Measurements from ENCODE around the gene VTI1A. TPM values are rescaled to one million over a fixed set of nuclear protein-coding genes. Genes with fewer than 3 reads are reported as not detected.
"Not testable (repeated sequence)": the region's sequence is repeated elsewhere in the genome, so short reads cannot be mapped to it uniquely, and the experiment has no call there.

VTI1A gene
- total RNA-seq, 4 donors from 2014 or later: 49.3 to 84.5 (median 61.2) TPM

DNA sequence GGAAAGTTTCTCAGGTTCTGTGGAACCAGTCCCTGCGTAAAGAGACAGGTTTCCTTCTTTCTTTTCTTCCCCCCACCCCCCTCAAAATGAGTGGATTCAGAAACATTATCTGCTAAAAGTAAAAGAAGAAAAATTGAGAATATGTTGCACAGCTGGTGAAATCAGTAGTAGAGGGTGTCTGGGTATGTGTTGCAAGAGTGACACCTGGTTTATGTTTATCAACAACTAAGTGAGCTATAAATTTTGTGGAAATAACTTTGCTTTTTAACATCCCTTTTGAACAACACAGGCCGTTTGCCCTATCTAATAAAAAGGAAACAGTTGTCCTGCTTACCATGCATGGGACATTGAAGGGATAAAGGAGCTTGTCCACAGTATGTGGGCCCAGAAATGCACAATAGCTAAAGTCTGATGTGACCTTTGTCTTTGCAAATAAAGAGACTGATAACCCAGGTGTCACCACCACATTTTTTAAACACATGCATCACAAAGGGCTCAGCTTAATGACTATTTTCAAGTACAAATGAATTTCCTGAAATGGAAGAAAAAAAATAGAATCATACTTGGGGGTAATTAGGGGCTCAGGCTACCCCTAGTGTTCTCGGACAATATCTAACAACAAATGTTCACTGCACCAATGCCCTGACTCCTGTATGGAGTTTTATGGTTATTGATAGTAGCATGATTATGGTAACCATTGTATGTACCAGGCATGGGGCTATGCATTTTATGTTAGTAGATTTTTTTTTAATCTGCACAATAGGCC, 281.3 kb downstream of the VTI1A start:
- DNase-seq: no peak
- no peaks in the 10 kb centered on the region for H3K4me1 ChIP-seq
- TF ChIP-seq, protein P1, sequence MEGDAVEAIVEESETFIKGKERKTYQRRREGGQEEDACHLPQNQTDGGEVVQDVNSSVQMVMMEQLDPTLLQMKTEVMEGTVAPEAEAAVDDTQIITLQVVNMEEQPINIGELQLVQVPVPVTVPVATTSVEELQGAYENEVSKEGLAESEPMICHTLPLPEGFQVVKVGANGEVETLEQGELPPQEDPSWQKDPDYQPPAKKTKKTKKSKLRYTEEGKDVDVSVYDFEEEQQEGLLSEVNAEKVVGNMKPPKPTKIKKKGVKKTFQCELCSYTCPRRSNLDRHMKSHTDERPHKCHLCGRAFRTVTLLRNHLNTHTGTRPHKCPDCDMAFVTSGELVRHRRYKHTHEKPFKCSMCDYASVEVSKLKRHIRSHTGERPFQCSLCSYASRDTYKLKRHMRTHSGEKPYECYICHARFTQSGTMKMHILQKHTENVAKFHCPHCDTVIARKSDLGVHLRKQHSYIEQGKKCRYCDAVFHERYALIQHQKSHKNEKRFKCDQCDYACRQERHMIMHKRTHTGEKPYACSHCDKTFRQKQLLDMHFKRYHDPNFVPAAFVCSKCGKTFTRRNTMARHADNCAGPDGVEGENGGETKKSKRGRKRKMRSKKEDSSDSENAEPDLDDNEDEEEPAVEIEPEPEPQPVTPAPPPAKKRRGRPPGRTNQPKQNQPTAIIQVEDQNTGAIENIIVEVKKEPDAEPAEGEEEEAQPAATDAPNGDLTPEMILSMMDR (IDR thresholded peaks at IDR 0.05): no peak
- TF ChIP-seq POLR2A (IDR thresholded peaks at IDR 0.05): no peak
- WGBS, 2 donors: 91 to 92% methylated on average over 3 of the region's 3 CpGs
- intact Hi-C loops (cut with DNase I): loop anchor here (10.0 kb wide), 1 partner anchor 656 kb away; no protein-coding TSS in a partner anchor
- no peaks in the 10 kb centered on the region for H3K9me3 ChIP-seq
- no peak overlapping the region for H3K4me3 ChIP-seq (replicated peaks in 1 of 3)
- H3K27me3 ChIP-seq: no peaks in the 10 kb centered on the region
- no peaks in the 10 kb centered on the region for H3K36me3 ChIP-seq
- no peak overlapping the region for H3K27ac ChIP-seq

DNA sequence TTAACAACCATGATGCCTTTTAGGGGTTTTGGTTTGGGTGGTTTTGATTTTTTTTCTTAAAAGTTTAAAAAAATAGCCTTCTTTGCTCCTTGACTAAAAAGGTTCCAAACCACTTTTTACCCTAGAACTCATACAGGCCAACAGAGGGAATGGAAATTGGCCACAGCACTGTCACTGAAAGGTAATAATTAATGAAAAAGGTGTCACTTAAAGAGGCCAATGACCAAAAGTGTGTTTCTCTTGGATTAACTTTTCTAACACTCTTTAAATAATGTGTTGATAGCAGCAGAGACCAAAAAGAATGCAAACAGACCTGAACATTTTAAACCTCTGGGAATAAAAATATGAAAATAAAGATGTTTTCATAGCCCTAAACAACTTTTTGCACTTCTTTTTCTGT, 282.0 kb downstream of the VTI1A start:
- H3K4me3 ChIP-seq (replicated peaks in 1 of 3): no peak overlapping the region
- H3K27ac ChIP-seq: no peak overlapping the region
- H3K4me1 ChIP-seq: no peaks in the 10 kb centered on the region
- intact Hi-C loops (cut with DNase I): loop anchor here (10.0 kb wide), 1 partner anchor 656 kb away; no protein-coding TSS in a partner anchor
- no peak for DNase-seq
- H3K9me3 ChIP-seq: no peaks in the 10 kb centered on the region
- no peaks in the 10 kb centered on the region for H3K36me3 ChIP-seq
- H3K27me3 ChIP-seq: no peaks in the 10 kb centered on the region
- no peak for TF ChIP-seq POLR2A (IDR thresholded peaks at IDR 0.05)
- TF ChIP-seq, protein P1 (IDR thresholded peaks at IDR 0.05): no peak

DNA sequence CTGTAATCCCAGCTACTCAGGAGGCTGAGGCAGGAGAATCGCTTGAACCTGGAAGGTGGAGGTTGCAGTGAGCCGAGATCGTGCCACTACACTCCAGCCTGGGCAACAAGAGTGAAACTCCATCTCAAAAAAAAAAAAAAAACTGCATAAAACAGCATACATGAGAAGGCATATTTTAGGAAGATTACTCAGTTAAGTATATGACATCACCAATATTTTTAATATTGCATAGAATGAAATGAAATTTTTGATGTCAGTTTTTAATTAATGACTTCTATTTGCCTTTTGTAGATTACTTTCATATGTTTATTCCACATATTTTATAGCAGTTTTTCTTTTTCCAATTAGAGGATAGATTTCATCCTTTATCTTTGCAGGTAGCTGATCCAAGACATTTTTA, 284.4 kb downstream of the VTI1A start:
- 93 to 99% methylated on average over 3 of the region's 3 CpGs for WGBS, 2 donors
- H3K27ac ChIP-seq; DNase-seq; H3K4me3 ChIP-seq (replicated peaks in 1 of 3); H3K36me3 ChIP-seq; intact Hi-C loops (cut with DNase I); H3K27me3 ChIP-seq; H3K9me3 ChIP-seq: not testable (repeated sequence)
- H3K4me1 ChIP-seq: peaks cover 6 to 11% of the 10 kb centered on the region in 2 donors

DNA sequence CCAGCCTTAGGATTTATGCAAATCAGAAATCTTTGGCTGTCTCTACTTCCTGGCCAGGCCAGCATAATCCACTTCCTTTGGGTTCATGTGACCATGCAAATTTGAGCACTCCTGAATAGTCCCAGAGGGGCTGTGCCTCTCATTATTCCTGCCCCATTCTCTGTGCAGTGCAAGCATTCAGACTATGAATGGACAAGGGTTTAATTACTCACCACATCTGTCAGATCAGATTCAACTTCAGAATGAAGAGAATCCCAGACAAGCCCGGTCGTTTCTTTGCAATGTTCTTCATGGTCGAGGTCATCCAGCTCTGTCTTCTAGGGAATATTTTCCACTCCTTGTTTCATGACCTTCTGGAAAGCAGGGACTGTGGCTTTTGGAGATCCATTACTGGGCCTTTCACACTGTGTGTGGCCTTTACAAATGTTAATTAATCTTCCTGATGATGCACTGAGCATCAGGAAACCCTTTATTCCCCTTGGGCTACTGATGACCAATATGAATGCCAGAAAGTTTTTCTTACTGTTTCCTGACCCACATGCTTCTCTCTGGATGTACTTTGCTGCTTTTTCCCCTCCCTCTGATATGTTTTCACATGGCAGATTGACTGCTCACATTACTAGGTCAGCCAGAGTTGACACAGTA, 285.4 kb downstream of the VTI1A start:
- WGBS, 2 donors: 62 to 70% methylated on average over 3 of the region's 3 CpGs
- Histone ChIP-seq H3K27ac (no peak overlapping the region), H3K36me3 (no peaks in the 10 kb centered on the region), H3K9me3 (no peaks in the 10 kb centered on the region), H3K27me3 (no peaks in the 10 kb centered on the region), H3K4me3 (replicated peaks in 1 of 3) (no peak overlapping the region), H3K4me1 (peaks cover 6 to 11% of the 10 kb centered on the region in 2 donors)
- TF ChIP-seq POLR2A (IDR thresholded peaks at IDR 0.05): no peak
- TF ChIP-seq, protein P1 (IDR thresholded peaks at IDR 0.05): no peak
- intact Hi-C loops (cut with DNase I): no loop called here
- no peak for DNase-seq

DNA sequence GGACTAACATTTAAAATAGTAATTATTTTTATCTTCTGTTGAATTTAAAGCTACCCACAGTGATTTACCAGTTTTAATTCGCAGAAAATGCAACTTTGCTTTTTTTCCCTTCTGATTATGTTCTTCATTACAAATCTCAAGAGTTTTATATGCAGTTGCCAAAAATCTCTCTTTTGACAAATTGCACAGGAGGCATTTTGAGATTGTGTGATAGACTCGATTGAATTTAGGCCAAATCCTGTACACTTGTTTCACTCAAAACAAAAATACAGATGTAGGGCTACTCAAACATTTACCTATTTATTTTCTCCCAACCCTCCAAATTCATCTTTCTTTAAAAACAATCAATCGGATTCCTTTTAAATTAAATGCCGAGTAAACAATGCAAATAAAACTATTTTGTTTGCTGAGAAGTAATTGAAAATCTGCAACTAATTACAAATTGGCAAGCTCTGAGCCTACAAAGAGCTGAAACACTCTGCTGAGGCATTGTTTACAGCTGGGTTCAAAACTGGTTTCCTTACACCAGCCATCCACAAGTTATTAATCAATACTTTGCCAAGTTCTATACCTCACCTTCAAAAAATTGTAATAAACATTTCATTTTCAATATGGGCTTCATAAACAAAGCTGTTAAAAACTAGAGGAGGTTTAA, 288.2 kb downstream of the VTI1A start:
- WGBS, 2 donors: 57 to 62% methylated on average over 4 of the region's 4 CpGs
- Histone ChIP-seq H3K27me3 (no peaks in the 10 kb centered on the region), H3K9me3 (no peaks in the 10 kb centered on the region), H3K4me1 (peaks cover 6 to 11% of the 10 kb centered on the region in 2 donors), H3K27ac (no peak overlapping the region), H3K36me3 (no peaks in the 10 kb centered on the region), H3K4me3 (replicated peaks in 1 of 3) (no peak overlapping the region)
- intact Hi-C loops (cut with DNase I): no loop called here
- TF ChIP-seq POLR2A (IDR thresholded peaks at IDR 0.05): no peak
- TF ChIP-seq, protein P1 (IDR thresholded peaks at IDR 0.05): no peak
- no peak for DNase-seq

All from thyroid gland (tissue), 4 donors.